Ovary (tissue), 9 donors: ENCODE results near the gene CCL11. TPM values are rescaled to one million over a fixed set of nuclear protein-coding genes. Genes with fewer than 3 reads are reported as not detected.

Experiments
- DNase-seq, 5 donors: peaks; one replicate each; pipeline ENCODE4 v3.0.0-alpha.2; 2019 to 2020
- H3K27ac ChIP-seq, 2 donors: fragments of 200-600 bp; one replicate each; pipeline versions ENCODE4 v1.5.1 to v1.8.0; 2019 to 2022
- H3K27me3 ChIP-seq: fragments of 200-600 bp; one replicate; pipeline ENCODE4 v1.8.0; 2022
- H3K36me3 ChIP-seq: fragments of 200-600 bp; sonication (generic); one replicate; pipeline ENCODE4 v1.5.1; 2019
- H3K4me1 ChIP-seq: one replicate; pipeline ENCODE4 v1.8.1; 2013; ENCODE audit warnings: mild to moderate bottlenecking, moderate library complexity; ENCODE audit not compliant: insufficient read depth
- H3K4me3 ChIP-seq: fragments of 200-600 bp; sonication (generic); one replicate; pipeline ENCODE4 v1.5.1; 2017
- H3K9me3 ChIP-seq, 2 donors: fragments of 200-600 bp in 1 of 2; sonication (generic) in 1 of 2; one replicate each; pipeline versions ENCODE4 v1.5.1 to v1.8.1; 2013 to 2019; ENCODE audit warnings: mild to moderate bottlenecking in 1 of 2, moderate library complexity in 1 of 2
- EP300 ChIP-seq: sonication (generic); formaldehyde crosslinking; IDR thresholded peaks from one replicate; pipeline ENCODE4 v1.6.1; 2017; ENCODE audit warnings: antibody characterized with exemption
- POLR2A ChIP-seq: fragments of 450-650 bp; IDR thresholded peaks from one replicate; pipeline ENCODE4 v1.6.1; 2017; ENCODE audit warnings: antibody characterized with exemption, mild to moderate bottlenecking, moderate library complexity
- WGBS, 3 donors: extraction: QIAGEN DNeasy Blood & Tissue Kit in 1 of 3; methylation state at CpG; one replicate each; pipeline versions ENCODE4 v1.1.5 to v1.1.7; 2013 to 2017; 5-methylcytosine and 5-hydroxymethylcytosine counted together
- intact Hi-C, 4 donors: fragments of 100-400 bp; cut with DNase I; formaldehyde crosslinking; loops; one replicate each; pipeline versions ENCODE4 v1.11.0 to v1.15.1; 2022 to 2023
- polyA plus RNA-seq, 2 donors: library from polyadenylated mRNA; stranded (reverse); fragments of 200-250 nt in 1 of 2; fragments of 350-450 nt in 1 of 2; fragmentation: Illumina TruSeq in 1 of 2; extraction: RNeasy Lipid Tissue Mini Kit (QIAGEN cat#74804) in 1 of 2; gene quantifications; one replicate each; pipeline ENCODE4 v1.2.3, GENCODE V29; 2013 to 2014
- total RNA-seq, 7 donors: library from RNA; depleted of rRNA in 2 of 7; stranded (reverse); fragments of >200 nt in 2 of 7; fragmentation: NEBNext Ultra II Directional in 3 of 7; extraction: Animal tissue kit (Norgen Biotek cat#: 25700) in 3 of 7; gene quantifications; one replicate each; pipeline versions ENCODE4 v1.1.0 to v1.2.4, GENCODE V29; 2016 to 2023
- TF ChIP-seq, protein P1 (sequence below), 3 donors: fragments of 450-650 bp in 2 of 3; fragments of 200-600 bp in 1 of 3; IDR thresholded peaks; one replicate each; pipeline versions ENCODE4 v1.5.1 to v1.8.0; 2016 to 2022; ENCODE audit warnings: antibody characterized with exemption in 3 of 3, mild to moderate bottlenecking in 1 of 3
- donor health status: DM: no; HTN: no; CAD: no; lungs with moderate emphysema.
- donor health status: DM: no; HTN: no; CAD: no.
- donor health status: Bipolar disorder and iron deficiency.
- donor health status: DM: yes; HTN: yes; CAD: no.
- donor health status: DM: no; HTN: no; CAD: no.
- donor health status: DM: yes; HTN: yes; CAD: no.

CCL11 gene
- total and polyA plus RNA-seq, 9 donors, result 0.35 to 2.0 TPM; not detected in 7

DNA sequence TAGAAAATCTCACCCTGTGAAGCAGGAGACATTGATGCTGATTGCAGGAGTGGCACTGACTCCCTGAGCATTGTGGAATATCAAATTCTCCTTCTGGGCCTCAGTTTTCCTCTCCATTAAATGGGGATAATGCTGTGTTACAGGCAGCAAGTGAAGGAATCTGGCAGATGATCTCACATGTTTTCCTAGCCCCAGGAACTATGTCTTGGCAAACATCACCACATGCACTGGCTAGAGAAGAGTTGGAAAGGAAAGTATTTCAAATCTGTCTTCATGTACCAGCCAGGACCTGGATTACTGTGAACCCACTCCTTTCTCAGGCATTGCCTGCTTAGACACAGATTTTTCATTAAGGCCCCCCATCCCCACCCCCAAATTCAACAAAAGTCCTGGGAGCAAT lies 20.1 kb downstream of the CCL11 start:
- Histone ChIP-seq H3K4me3 (no peak overlapping the region), H3K9me3 (no peaks in the 10 kb centered on the region), H3K27me3 (no peaks in the 10 kb centered on the region), H3K36me3 (no peaks in the 10 kb centered on the region), H3K27ac (no peak overlapping the region), H3K4me1 (peaks cover 2% of the 10 kb centered on the region)
- DNase-seq, result no peak
- intact Hi-C loops, result loop anchor here in 1 of 4 donors (10.0 kb wide), 1 partner anchor 101 kb away; no protein-coding TSS in a partner anchor
- TF ChIP-seq, protein P1, sequence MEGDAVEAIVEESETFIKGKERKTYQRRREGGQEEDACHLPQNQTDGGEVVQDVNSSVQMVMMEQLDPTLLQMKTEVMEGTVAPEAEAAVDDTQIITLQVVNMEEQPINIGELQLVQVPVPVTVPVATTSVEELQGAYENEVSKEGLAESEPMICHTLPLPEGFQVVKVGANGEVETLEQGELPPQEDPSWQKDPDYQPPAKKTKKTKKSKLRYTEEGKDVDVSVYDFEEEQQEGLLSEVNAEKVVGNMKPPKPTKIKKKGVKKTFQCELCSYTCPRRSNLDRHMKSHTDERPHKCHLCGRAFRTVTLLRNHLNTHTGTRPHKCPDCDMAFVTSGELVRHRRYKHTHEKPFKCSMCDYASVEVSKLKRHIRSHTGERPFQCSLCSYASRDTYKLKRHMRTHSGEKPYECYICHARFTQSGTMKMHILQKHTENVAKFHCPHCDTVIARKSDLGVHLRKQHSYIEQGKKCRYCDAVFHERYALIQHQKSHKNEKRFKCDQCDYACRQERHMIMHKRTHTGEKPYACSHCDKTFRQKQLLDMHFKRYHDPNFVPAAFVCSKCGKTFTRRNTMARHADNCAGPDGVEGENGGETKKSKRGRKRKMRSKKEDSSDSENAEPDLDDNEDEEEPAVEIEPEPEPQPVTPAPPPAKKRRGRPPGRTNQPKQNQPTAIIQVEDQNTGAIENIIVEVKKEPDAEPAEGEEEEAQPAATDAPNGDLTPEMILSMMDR (IDR thresholded peaks at IDR 0.05), result no peak
- TF ChIP-seq POLR2A (no peak), EP300 (no peak)

DNA sequence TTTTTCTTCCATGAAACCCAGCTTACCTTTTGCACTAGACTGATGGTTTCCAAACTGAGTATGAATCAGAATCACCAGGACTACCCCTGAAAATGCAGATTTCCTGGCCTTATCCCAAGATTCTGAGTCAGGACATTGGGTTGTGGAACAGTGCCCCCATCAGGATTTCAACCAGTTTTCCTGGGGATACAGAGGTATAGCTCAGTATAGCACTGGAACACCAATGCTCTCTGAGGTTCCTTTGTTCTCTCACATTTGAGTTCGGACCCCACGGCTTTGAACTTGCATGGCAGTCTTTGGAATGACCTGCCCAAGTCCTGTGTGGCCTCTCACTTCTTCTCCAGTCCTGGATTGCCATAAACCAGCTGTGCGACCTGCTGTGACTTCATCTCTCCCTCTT lies 20.9 kb downstream of the CCL11 start:
- DNase-seq, result peak in 1 of 5 donors; percentile 35
- no peak for TF ChIP-seq POLR2A
- TF ChIP-seq, protein P1 (IDR thresholded peaks at IDR 0.05), result no peak
- no peak for TF ChIP-seq EP300
- Histone ChIP-seq H3K4me3 (no peak overlapping the region), H3K27ac (no peak overlapping the region), H3K36me3 (no peaks in the 10 kb centered on the region), H3K27me3 (no peaks in the 10 kb centered on the region), H3K4me1 (peaks cover 2% of the 10 kb centered on the region), H3K9me3 (no peaks in the 10 kb centered on the region)
- intact Hi-C loops, result loop anchor here in 1 of 4 donors (10.0 kb wide), 1 partner anchor 102 kb away; no protein-coding TSS in a partner anchor
- WGBS, 3 donors, result 62 to 71% (median 71%) methylated on average over 3 of the region's 3 CpGs

DNA sequence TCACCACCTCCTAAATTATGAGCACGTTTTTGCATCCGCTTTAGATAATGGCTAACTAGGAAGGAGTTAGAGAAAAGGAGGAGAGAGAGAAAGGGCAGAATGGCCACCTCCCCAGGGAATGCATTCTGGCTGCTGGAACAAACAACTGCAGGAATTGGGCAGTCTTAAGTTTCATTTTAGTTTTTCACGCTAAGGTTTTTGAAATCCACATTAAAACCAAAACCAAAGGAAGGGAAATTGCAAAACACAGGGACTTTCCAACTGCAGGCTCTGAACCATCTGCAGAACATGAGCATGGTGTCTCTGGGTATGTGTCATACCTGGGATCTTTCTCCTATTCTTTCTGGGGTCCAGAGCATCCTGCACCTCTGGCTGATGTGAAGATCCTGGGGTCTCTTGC lies 21.6 kb downstream of the CCL11 start:
- intact Hi-C loops, result loop anchor here in 1 of 4 donors (10.0 kb wide), 1 partner anchor 102 kb away; no protein-coding TSS in a partner anchor
- H3K27ac ChIP-seq, result no peak overlapping the region
- DNase-seq, result peak in 1 of 5 donors; percentile 29

DNA sequence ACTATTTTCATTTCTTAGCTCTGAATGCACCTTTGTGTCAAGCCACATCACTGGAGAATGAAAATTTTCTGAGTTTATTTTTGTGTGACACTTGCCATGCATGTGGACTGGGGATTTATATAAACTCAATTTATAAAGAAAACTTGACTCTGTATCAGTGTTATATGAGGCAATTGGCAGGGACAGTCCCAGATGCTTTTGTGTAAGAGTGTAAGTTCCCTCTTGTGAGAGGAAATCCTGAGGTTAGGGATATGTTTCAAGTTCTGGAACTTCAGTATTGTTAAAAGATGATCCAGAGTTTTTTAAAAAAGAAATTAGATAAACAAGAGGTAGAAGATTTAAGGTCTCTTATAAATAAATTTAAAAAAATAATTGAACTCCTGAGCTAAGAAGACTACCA lies 22.8 kb downstream of the CCL11 start:
- Histone ChIP-seq H3K4me3 (no peak overlapping the region), H3K27me3 (no peaks in the 10 kb centered on the region), H3K9me3 (no peaks in the 10 kb centered on the region), H3K36me3 (no peaks in the 10 kb centered on the region), H3K4me1 (peaks cover 2% of the 10 kb centered on the region), H3K27ac (no peak overlapping the region)
- TF ChIP-seq POLR2A (no peak), EP300 (no peak)
- TF ChIP-seq, protein P1 (IDR thresholded peaks at IDR 0.05), result no peak
- no peak for DNase-seq
- intact Hi-C loops, result loop anchor here in 1 of 4 donors (10.0 kb wide), 1 partner anchor 104 kb away; no protein-coding TSS in a partner anchor

More for the DNA sequence above, 21.6 kb downstream of the CCL11 start:
- H3K4me1 ChIP-seq, result peaks cover 2% of the 10 kb centered on the region
- TF ChIP-seq EP300, result no peak
- TF ChIP-seq, protein P1 (IDR thresholded peaks at IDR 0.05), result no peak
- TF ChIP-seq POLR2A, result no peak
- no peaks in the 10 kb centered on the region for H3K9me3 ChIP-seq
- no peaks in the 10 kb centered on the region for H3K27me3 ChIP-seq
- H3K36me3 ChIP-seq, result no peaks in the 10 kb centered on the region
- WGBS, 3 donors, result 24 to 28% (median 26%) methylated on average over 3 of the region's 3 CpGs
- no peak overlapping the region for H3K4me3 ChIP-seq
